ENCODE measurements around the gene SPTA1. TPM values are rescaled to one million over a fixed set of nuclear protein-coding genes. Genes with fewer than 3 reads are reported as not detected.
"Not testable (repeated sequence)": the region's sequence is repeated elsewhere in the genome, so short reads cannot be mapped to it uniquely, and the experiment has no call there.

Gene SPTA1
- 5.9 TPM for polyA plus RNA-seq (ENCODE audit: insufficient read length)

- no peak for DNase-seq
These were observed at the start of gene SPTA1 for GRCh38 chr1:158686111-158687009. SPTA1 (minus strand) TSS chr1:158686715; CDS start chr1:158686517, 198 bp downstream.

DNA sequence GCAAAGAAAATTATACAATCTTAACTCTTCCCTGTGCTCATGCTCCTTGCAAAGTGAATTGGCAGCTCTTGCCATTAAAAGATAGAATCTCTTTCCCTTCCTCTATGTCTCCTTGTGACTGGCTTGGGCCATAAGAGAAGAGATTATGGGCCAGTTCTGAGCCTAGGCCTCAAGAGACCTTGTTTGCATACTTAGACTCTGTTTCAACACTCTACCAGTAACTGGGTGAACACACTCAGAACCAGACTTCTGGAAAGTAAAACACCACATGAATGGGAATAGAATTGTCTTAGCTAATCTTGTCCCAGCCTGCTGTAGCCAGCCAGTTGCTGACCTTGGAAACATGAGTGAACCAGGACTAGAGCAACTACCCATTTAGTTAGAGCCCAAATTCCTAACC, 49.3 kb upstream of the SPTA1 start:
- no peak for DNase-seq

GRCh38 chr1:158732524-158732923, 46.0 kb upstream of the SPTA1 start:
- DNase-seq, result no peak

GRCh38 chr1:158731707-158732106, 45.2 kb upstream of the SPTA1 start:
- no peak for DNase-seq

DNA sequence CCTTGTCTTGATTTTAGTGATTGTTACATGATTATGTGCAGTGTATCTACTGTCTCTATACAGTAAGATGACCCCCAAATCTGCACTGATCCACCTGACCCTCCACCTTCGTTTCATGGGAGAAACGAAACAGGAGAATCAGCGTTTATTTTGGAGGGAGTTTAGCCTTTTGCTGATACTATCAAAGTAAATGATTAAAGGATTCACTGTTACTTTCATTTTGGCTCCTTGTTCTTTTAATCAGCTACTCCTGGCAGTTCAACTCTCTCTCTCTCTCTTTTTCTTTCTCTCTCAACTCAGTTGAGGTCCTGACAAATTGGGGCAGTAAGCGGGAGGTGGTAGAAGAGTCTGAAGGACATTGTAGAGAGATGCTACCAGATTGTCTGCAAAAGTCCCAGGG, 43.9 kb upstream of the SPTA1 start:
- DNase-seq, result no peak

DNA sequence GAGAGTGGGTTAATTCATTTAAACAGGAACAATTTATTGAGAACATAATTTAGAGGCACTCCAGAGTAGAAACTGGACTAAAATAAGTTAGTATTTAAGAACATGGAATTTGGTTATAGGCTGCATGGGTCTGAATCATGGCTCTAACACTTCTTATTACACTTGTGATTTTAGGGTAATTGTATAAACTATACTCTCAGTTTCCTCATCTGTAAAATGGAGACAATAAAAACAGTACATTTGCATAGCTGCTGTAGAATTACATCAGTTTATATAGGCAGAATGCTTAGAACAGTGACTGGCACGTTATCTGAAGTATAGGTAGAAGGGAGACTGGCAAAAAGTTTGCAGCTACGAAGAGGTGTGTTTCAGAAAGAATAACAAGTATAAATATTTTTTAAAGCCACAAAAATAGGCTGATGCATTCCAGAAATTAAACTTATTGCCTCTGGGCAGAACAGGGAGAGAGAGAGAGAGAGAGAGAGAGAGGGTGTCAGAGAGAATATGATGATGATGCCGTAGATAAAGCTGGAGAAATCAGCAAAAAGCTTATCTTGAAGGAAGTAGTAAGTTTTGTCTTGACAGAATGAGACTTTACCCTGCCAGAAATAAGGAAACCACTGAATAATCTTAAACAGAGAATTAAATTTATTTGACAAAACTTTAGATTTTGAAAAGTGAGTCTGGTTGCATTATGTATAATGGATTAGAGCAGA, 42.2 kb upstream of the SPTA1 start:
- DNase-seq, result no peak

DNA sequence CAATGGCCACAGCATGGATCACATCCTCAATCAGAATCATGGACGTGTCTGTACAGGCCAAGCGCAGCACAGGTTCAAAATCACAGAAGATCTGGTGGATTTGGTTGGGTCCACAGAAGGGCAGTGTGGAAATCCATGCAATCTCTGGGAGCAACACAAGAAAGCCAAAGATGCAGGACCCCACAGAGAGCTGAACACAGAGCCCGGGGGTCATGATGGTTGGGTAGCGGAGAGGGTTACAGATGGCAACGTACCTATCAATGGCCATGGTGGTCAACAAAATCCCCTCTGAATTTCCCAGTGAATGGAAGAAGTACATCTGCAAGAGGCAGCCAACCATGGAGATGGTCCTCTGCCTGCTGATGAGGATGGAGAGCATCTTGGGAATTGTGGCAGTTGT, 37.9 kb upstream of the SPTA1 start:
- DNase-seq, result no peak

- DNase-seq, result no peak
These were observed 34.1 kb upstream of the SPTA1 start, which contains the start of gene OR6K3 for GRCh38 chr1:158720620-158721019. OR6K3 (minus strand) TSS chr1:158720720; CDS start chr1:158718115, 2,605 bp downstream.

- no peak for DNase-seq
These were observed 33.1 kb upstream of the SPTA1 start for GRCh38 chr1:158719664-158720063.

GRCh38 chr1:158717344-158717743, 30.8 kb upstream of the SPTA1 start:
- DNase-seq, result no peak

DNA sequence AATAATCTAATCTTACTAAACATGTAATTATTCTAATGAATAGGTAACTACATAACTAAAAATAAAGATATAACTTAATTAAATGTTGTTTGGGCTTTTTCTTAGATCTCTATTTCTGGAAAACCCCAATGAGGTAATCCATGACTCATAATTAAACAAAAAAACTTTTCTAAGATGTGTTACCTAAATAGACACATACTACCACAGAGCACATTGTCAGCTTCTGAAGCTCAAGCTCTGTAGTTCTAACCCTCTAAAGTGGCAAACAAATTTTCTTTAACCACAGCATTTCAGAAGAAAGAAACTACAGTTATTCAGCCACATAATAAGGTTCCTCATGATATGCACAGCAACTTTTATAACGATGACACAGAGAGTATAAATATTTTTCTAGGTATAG, 29.8 kb upstream of the SPTA1 start:
- DNase-seq, result no peak

GRCh38 chr1:158714754-158715153, 28.2 kb upstream of the SPTA1 start:
- no peak for DNase-seq

DNA sequence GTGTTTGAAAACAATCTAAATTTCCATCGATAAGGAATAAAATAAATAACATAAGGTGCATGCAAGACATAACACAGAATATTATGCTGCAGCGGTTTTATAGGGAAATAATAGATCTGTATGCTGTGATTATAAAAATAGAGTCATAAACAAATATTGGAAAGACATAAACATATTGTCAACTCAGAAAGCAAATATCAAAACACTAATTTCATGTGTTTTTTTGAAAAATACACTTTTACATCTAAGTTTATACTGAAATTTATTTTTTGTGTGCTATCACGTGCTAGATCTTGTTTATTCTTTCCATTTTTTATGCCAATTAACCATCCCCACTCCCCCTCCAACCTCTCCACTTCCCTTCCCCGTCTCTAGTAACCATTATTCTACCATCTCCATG, 24.6 kb upstream of the SPTA1 start:
- no peak for DNase-seq

GRCh38 chr1:158706096-158706495, 19.6 kb upstream of the SPTA1 start:
- DNase-seq, result no peak

GRCh38 chr1:158700552-158700951, 14.0 kb upstream of the SPTA1 start, which contains the start of gene OR6K2:
OR6K2 (minus strand) TSS chr1:158700652; CDS start chr1:158700652, 0 bp downstream.
- DNase-seq, result no peak

- no peak for DNase-seq
These were observed 8.1 kb upstream of the SPTA1 start for GRCh38 chr1:158694596-158694995.

DNA sequence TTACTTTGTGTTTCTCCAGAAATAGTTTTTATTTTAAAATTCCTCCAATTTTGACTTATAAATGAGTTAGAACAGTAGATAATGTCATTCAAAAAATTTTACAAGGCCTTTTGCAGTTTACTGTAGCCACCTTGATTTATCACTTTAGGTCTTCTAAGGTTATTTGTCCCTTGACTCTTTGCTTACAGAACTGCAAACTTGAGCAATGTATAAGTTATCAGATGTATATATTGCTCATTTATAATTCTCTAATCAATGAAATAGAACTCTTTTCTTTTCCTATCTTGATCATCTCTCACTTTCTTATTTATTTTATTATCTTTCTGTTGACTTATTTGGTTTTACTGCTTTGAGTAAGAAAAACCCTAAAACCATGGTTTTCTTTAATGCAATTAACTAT, 5.8 kb upstream of the SPTA1 start:
- no peak for DNase-seq

- no peak for DNase-seq
These were observed 5.4 kb upstream of the SPTA1 start for GRCh38 chr1:158691907-158692306.

GRCh38 chr1:158691149-158691548, 4.6 kb upstream of the SPTA1 start:
- not testable (repeated sequence) for DNase-seq

DNA sequence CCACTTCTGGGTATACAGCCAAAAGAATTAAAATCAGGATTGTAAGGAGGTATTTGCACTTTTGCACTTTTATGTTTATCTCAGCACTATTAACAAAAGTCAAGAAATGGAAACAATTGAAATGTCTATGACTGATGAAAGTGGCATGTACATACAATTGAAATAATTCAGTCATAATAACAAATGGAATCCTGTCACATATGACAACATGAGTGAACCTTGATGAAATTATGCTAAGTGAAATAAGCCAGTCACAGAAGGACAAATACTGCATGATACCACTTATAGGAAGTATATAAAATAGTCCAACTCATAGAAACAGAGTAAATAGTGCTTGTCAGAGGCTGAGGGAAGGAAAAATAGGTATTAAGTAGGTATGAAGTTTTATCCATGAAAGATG, 3.4 kb upstream of the SPTA1 start:
- no peak for DNase-seq

GRCh38 chr1:158689110-158689509, 2.6 kb upstream of the SPTA1 start:
- no peak for DNase-seq

- DNase-seq, result not testable (repeated sequence)
These were observed 1.8 kb upstream of the SPTA1 start for GRCh38 chr1:158688343-158688742.

DNA sequence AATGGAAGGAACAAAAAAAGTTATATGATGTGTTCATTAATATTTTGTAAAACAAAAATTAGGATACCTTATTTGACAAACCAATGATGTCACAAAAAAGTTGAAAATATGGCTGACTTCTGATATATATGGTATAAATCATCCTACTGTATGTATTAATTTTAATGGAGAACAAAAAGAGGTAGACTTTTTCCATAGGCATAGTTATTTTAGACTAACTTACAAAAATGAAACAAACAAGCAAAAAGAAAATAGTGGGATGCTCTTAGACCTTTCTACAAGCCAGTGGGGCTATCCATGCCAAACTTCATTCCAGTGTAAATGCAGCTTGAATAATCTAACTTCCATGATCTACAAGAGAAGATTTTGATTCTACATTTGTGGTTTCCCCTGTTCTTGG, 522 bp upstream of the SPTA1 start:
- DNase-seq, result no peak

DNA sequence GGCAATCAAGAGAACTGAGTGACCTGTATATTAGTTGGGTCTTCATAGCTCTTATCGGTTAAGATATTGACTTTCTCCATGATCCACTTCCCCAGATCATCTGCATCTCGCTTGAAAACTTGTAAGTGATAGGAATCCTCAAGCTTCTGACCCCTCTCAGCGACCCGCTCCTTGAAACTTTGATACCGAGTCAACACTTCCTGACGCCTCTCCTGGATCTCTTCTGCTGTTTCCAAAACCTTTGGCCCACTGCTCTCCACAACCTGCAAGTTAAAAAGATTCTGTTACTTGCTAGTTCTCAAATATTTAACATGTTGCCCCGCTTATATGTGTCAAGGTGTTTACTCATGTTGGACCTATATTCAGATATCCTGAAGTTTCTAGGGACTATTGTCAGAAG, 1.4 kb downstream of the SPTA1 start:
- no peak for DNase-seq
